GM18508 (cell line): ENCODE measurements around the gene HSPA12B.

Experiments used
- ATAC-seq: cut with Tn5 transposase; IDR thresholded peaks from one replicate; pipeline ENCODE4 v1.9.1; 2021; ENCODE audit warnings: moderate number of reproducible peaks; ENCODE audit not compliant: insufficient read depth, unreplicated experiment

HSPA12B gene

DNA sequence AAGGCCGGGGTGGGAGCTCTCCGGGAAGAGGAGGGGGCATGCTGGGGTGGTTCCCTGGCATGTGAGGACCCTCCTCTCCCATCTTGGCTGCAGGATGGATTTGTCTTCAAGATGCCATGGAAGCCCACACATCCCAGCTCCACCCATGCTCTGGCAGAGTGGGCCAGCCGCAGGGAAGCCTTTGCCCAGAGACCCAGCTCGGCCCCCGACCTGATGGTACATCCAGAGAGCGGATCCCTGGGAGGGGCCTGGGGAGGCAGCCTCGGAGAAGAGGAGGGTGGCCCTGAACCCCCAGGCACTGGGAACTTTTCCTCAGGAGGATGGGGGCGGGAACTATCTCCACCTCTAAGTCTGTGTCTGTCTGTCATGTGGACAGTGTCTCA lies 68.4 kb downstream of the HSPA12B start:
- ATAC-seq = no peak

DNA sequence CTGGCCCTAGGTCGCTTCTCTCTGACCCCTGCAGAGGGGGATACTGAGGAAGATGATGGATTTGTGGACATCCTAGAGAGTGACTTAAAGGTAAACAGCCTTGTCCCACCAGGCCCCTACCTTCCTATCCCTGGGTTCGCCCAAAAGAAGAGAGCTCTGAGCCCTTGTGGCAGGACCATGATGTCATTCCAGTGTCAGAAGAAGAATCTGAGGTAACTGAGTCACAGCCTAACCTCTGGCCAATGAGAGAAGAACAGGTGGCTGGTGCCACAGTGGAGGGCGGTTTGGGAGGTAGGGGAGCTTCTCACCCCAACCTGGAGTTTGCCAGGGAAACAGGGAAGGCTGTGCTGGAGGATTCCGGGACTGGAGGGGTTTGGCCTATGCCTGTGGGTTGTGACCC lies 68.8 kb downstream of the HSPA12B start:
- no peak for ATAC-seq

DNA sequence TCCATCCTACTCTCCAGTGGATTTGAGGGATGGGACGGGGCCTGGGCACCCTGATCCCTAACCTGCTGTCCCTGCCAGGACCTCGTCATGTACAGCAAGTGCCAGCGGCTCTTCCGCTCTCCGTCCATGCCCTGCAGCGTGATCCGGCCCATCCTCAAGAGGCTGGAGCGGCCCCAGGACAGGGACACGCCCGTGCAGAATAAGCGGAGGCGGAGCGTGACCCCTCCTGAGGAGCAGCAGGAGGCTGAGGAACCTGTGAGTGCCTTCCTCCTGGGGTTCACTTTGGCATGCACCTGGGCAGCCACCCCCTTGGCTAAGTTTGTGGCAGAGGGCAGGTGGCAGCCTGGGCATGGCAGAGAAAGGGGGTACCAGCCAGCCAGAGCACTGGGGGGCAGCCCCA lies 69.4 kb downstream of the HSPA12B start:
- ATAC-seq = no peak
